ENCODE data around the gene CREM. TPM values are rescaled to one million over a fixed set of nuclear protein-coding genes. Genes with fewer than 3 reads are reported as not detected.

The CREM gene
- total RNA-seq, 1 donor from 2014 or later, result 42.8 TPM

DNA sequence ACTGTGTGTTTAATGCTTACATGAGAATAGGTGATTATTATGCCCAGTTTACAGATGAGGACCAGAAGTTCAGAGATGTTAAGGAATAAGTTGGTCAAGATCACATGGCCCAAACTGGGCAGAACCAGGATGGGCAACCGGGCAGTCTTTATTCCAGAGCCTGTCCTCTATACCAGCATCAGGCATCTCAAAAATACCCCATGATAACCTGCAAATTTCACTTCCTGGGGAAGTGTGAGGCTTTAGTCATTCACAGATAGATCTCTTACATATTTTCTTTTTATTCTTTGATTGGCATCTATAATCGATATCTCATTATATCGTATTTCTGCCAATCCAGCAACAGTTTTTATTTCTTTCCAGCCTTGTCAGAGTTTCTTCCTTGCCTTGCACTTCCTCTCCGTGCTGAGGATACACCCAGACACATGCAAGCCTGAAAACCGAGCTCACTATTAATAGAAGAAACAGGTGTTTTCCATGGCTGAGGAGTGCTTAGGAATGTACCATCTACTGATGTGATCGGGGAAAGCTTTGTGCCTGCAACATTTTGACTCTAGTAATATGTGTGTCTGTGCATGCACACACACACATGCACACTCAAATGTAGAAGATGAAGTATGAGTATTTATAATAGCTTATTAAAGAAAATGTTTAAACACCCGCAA lies 82.4 kb downstream of the CREM start:
- H3K4me1 Mint-ChIP-seq (ENCODE audit: unreplicated experiment), result peaks cover 52% of the 10 kb centered on the region

GRCh38 chr10:35210961-35211360 lies 84.3 kb downstream of the CREM start:
- no peak overlapping the region for H3K4me3 Mint-ChIP-seq (ENCODE audit: unreplicated experiment)
- peaks cover 52% of the 10 kb centered on the region for H3K4me1 Mint-ChIP-seq (ENCODE audit: unreplicated experiment)
- peak overlapping the region; percentile 74 for H3K27ac Mint-ChIP-seq (ENCODE audit: unreplicated experiment)
- TF ChIP-seq, protein P1, sequence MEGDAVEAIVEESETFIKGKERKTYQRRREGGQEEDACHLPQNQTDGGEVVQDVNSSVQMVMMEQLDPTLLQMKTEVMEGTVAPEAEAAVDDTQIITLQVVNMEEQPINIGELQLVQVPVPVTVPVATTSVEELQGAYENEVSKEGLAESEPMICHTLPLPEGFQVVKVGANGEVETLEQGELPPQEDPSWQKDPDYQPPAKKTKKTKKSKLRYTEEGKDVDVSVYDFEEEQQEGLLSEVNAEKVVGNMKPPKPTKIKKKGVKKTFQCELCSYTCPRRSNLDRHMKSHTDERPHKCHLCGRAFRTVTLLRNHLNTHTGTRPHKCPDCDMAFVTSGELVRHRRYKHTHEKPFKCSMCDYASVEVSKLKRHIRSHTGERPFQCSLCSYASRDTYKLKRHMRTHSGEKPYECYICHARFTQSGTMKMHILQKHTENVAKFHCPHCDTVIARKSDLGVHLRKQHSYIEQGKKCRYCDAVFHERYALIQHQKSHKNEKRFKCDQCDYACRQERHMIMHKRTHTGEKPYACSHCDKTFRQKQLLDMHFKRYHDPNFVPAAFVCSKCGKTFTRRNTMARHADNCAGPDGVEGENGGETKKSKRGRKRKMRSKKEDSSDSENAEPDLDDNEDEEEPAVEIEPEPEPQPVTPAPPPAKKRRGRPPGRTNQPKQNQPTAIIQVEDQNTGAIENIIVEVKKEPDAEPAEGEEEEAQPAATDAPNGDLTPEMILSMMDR (IDR thresholded peaks at IDR 0.05; ENCODE audit: unreplicated experiment), result no peak
- no peaks in the 10 kb centered on the region for H3K9me3 Mint-ChIP-seq (ENCODE audit: unreplicated experiment)
- H3K27me3 Mint-ChIP-seq (ENCODE audit: unreplicated experiment), result no peaks in the 10 kb centered on the region
- peaks cover 5% of the 10 kb centered on the region for H3K36me3 Mint-ChIP-seq (ENCODE audit: low read depth, unreplicated experiment)
- DNase-seq (ENCODE audit: low spot score), result no peak

More for the DNA sequence above, 82.4 kb downstream of the CREM start:
- Mint-ChIP-seq H3K9me3 (ENCODE audit: unreplicated experiment) (no peaks in the 10 kb centered on the region), H3K27me3 (ENCODE audit: unreplicated experiment) (peaks cover 2% of the 10 kb centered on the region), H3K27ac (ENCODE audit: unreplicated experiment) (no peak overlapping the region), H3K4me3 (ENCODE audit: unreplicated experiment) (no peak overlapping the region), H3K36me3 (ENCODE audit: low read depth, unreplicated experiment) (peaks cover 5% of the 10 kb centered on the region)
- no peak for DNase-seq (ENCODE audit: low spot score)
- TF ChIP-seq, protein P1 (IDR thresholded peaks at IDR 0.05; ENCODE audit: unreplicated experiment), result no peak

GRCh38 chr10:35211390-35211789 lies 84.7 kb downstream of the CREM start:
- no peaks in the 10 kb centered on the region for H3K9me3 Mint-ChIP-seq (ENCODE audit: unreplicated experiment)
- peaks cover 5% of the 10 kb centered on the region for H3K36me3 Mint-ChIP-seq (ENCODE audit: low read depth, unreplicated experiment)
- no peak overlapping the region for H3K4me3 Mint-ChIP-seq (ENCODE audit: unreplicated experiment)
- TF ChIP-seq, protein P1 (IDR thresholded peaks at IDR 0.05; ENCODE audit: unreplicated experiment), result no peak
- H3K27ac Mint-ChIP-seq (ENCODE audit: unreplicated experiment), result peak overlapping the region; percentile 74
- H3K4me1 Mint-ChIP-seq (ENCODE audit: unreplicated experiment), result peaks cover 52% of the 10 kb centered on the region
- peaks cover 1% of the 10 kb centered on the region for H3K27me3 Mint-ChIP-seq (ENCODE audit: unreplicated experiment)
- no peak for DNase-seq (ENCODE audit: low spot score)

GRCh38 chr10:35212856-35213255 lies 86.2 kb downstream of the CREM start:
- Mint-ChIP-seq H3K36me3 (ENCODE audit: low read depth, unreplicated experiment) (peaks cover 5% of the 10 kb centered on the region), H3K9me3 (ENCODE audit: unreplicated experiment) (no peaks in the 10 kb centered on the region), H3K4me1 (ENCODE audit: unreplicated experiment) (peaks cover 54% of the 10 kb centered on the region), H3K27me3 (ENCODE audit: unreplicated experiment) (peaks cover 3% of the 10 kb centered on the region), H3K4me3 (ENCODE audit: unreplicated experiment) (no peak overlapping the region), H3K27ac (ENCODE audit: unreplicated experiment) (peak overlapping the region; percentile 67)
- TF ChIP-seq, protein P1 (IDR thresholded peaks at IDR 0.05; ENCODE audit: unreplicated experiment), result no peak
- DNase-seq (ENCODE audit: low spot score), result no peak

DNA sequence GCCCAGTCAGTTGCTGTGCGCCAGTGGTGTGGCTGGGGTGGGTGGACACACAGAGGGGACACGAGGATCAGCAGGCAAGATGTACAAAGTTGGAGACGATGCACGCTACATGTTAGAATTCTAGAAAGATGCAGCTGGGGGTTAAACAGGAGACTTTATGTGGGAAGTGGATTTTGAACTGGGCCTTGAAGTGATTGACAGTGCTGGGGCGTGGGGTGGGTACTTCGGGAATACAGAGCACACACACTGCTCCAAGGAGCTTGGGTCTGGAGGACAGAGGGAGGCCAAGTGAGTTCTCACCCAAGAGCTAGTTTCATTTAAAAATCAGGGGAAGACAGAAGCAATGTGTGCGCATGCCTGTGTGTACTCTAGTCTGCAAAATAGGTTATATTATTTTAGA lies 87.1 kb downstream of the CREM start:
- peak overlapping the region; percentile 67 for H3K4me3 Mint-ChIP-seq (ENCODE audit: unreplicated experiment)
- H3K36me3 Mint-ChIP-seq (ENCODE audit: low read depth, unreplicated experiment), result peaks cover 5% of the 10 kb centered on the region
- TF ChIP-seq, protein P1 (IDR thresholded peaks at IDR 0.05; ENCODE audit: unreplicated experiment), result no peak
- no peak for DNase-seq (ENCODE audit: low spot score)
- H3K4me1 Mint-ChIP-seq (ENCODE audit: unreplicated experiment), result peaks cover 60% of the 10 kb centered on the region
- H3K9me3 Mint-ChIP-seq (ENCODE audit: unreplicated experiment), result no peaks in the 10 kb centered on the region
- H3K27ac Mint-ChIP-seq (ENCODE audit: unreplicated experiment), result peak overlapping the region; percentile 34
- peaks cover 3% of the 10 kb centered on the region for H3K27me3 Mint-ChIP-seq (ENCODE audit: unreplicated experiment)

All from endothelial cell (in vitro differentiated cells).